HG03139 (cell line): ENCODE measurements around the gene CD79A.

Experiments used
- ATAC-seq: cut with Tn5 transposase; IDR thresholded peaks from one replicate; pipeline ENCODE4 v1.9.1; 2021; ENCODE audit not compliant: unreplicated experiment

CD79A gene

GRCh38 chr19:41917676-41918075 lies 40.6 kb downstream of the CD79A start:
- ATAC-seq, result no peak

DNA sequence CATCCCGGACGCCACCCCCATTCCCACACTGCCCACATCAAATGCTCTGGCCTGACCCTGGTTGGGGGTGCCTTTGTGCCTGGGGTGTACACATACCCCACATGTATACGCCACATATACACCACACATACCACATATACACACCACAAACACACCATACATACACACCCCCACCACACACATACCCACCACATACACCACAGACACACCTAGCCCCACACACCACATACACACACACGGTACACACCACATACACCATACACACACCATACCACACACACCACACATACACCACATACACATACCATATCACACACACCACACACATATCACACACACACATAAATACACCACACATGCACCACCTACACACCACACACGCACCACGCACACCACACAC lies 41.0 kb downstream of the CD79A start:
- no peak for ATAC-seq

DNA sequence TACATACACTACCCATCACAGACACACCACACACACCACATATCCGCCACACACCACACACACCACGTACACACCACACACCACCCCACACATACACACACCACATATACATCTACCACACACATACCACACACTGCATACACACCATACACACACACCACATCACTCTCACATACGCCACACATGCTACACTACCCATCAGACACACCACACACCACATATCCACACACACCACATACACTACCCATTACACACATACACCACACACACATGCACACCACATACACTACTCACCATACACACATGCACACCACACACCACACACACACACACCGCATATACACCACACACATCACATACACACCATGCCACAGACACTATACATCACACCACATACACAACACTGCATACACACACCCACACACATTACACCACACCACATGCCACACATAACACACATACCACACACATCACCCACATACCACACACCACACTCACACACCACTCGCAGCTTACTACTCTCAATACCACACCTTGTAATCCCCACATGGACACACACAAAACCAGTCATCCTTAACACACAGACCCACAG lies 41.7 kb downstream of the CD79A start:
- no peak for ATAC-seq

DNA sequence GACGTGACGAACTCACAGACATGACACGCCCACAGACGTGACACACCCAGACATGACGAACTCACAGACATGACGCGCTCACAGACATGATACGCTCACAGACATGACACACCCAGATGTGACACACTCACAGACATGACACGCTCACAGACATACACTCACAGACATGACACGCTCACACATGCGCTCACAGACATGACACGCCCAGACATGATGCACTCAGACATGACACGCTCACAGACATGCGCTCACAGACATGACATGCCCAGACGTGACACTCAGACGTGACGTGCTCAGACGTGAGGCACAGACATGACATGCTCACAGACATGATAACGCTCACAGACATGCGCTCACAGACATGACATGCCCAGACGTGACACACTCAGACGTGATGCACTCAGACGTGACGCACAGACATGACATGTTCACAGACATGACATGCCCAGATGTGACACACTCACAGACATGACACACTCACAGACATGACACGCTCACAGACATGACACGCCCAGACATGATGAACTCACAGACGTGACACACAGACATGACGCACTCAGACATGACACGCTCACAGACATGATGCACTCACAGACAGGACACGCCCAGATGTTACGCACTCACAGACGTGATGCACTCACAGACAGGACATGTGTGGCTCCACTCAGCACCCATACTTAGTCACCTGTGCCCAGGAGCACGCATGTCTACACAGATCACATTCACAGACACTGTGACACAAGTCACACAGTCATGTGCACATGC lies 43.1 kb downstream of the CD79A start:
- ATAC-seq, result no peak

- no peak for ATAC-seq
Measured at GRCh38 chr19:41920882-41921576, 44.0 kb downstream of the CD79A start.

GRCh38 chr19:41921577-41922576 lies 44.8 kb downstream of the CD79A start:
- ATAC-seq, result no peak

DNA sequence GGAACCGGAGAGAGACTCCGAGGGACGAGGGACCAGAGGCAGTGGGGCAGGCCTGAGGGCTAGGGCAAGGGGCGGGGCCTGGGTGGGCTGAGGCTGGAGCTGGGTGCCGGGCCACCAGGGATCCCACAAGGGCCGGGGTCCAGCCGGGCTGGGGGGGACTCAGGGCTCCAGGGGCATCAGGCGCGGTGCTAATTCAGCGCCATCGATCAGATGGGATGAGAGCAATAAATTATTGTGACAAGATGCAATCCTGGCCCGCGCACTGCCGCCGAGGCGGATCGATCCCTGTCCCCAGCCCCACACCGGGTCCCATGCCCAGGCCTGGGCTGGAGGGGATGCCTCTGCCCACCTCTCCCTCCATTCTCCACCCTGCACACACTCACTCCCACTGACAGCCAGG lies 45.5 kb downstream of the CD79A start:
- ATAC-seq, result no peak

GRCh38 chr19:41923045-41923788 lies 46.1 kb downstream of the CD79A start:
- no peak for ATAC-seq

DNA sequence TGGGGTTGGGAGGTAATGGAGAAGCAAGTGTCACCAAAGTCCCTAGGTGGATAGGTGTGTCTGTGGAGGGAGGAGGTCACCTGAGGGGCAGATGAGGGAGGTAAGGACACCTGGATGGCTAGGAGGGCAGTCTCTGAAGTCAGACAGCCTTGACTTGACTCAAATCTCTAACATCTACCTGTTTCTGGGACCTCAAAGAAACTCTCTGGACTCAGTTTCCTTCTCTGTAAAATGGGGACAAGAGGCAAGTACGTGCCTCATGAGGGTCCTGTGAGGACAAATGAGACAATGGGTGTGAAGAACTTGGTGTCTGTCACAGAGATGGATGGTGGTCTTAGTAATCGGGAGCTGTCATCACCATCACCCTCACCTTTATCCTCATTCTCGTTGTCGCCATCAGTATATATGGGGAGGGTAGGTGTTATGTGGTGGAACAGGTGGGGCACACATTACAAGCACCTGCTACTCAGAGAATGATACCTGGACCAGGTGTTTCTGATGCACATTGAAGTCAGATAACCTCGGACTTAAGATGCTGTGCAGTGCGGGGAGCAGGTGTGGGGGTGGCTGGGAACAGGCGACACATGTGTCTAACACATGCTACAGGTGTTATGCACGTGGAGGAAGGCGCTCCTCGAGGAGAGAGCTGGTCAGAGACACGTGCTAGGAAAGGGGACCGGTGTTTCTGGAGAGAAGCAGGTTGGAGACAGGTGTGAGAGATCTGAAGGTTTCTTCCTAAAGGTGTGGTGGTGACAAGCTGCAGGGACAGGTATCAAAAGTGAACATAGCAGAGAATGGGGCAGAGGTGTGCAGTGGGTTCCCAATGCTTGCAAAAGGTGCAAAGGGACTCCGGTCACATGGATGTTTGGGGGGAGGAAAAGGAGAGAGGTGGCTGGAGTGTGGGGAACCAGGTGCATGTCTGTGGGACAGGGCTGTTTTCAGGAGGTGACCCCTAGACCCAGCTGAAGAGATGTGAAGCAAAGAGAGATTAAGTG lies 47.4 kb downstream of the CD79A start:
- ATAC-seq, result no peak

GRCh38 chr19:41925208-41926003 lies 48.3 kb downstream of the CD79A start:
- no peak for ATAC-seq

- no peak for ATAC-seq
Measured at GRCh38 chr19:41926028-41926762, 49.1 kb downstream of the CD79A start.

GRCh38 chr19:41926763-41927496 lies 49.9 kb downstream of the CD79A start:
- ATAC-seq, result no peak

GRCh38 chr19:41927497-41928192 lies 50.6 kb downstream of the CD79A start:
- no peak for ATAC-seq

DNA sequence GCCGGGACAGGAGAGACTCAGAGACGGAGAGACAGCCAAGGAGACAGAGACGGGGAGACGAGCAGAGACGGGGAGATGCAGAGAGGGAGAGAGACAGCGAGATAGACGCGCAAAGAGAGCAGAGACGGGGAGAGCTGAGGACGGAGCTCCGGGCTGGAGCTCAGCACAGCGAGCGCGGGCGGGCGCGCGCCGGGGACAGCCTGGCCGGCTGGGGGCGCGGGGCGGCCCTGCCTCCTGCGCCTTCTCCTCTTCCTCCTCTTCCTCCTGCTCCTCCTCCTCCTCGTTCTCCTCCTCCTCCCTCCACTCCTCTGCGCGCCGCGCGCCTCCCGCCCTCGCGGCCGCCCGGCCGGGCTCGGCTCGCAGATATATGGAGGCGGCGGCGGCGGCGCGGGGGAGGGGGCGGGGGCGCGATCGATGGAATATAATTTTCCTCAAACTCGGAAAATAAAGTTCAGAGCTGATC lies 51.2 kb downstream of the CD79A start, which contains the start of gene ERFL:
ERFL (minus strand) TSS at position 229 of the 463 bp plus-strand sequence. CDS start 15,530 bp downstream, outside the sequence.
- ATAC-seq, result no peak

GRCh38 chr19:41928754-41929535 lies 51.9 kb downstream of the CD79A start:
- no peak for ATAC-seq
